ENCODE data around the gene ADORA2A.
"Not testable (repeated sequence)": the region's sequence is repeated elsewhere in the genome, so short reads cannot be mapped to it uniquely, and the experiment has no call there.

The ADORA2A gene

DNA sequence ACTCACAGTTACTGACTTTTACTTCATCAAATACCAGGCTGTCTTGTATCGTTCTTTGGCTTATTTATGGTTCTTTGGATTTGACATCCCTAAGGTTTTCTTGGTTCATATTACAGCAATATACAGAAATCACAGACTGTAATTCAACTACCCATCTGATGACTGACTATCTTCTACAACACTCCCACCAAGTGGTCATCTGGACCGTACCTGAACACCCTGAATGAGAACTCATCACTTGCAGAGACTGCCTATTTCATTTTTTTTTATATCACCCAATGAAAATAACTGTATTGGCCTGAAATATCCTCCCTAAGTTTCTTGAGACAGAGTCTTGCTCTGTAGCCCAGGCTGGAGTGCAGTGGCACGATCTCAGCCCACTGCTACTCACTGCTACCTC, 58.2 kb downstream of the ADORA2A start:
- no peak for DNase-seq (ENCODE audit: low read depth, low spot score)

DNA sequence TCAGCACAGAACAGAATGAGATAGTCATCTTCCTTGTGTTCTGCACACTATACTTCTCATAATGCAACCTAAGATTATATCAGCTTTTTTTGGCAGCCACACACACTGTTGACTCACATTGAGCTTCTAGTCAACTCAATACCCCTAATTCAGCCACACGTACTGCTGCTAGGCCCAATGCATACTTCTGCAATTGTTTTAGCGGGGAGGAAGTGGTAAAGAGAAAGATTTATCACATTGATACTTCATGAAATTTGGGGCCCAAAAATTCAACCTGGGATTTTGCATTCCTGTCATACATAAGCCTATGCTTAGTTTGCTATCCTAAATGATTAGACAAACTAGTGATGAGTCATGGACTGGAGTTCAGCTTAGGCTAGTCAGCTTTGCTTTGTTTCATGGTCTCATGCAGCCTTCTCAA, 59.1 kb downstream of the ADORA2A start:
- no peak for DNase-seq (ENCODE audit: low read depth, low spot score)

DNA sequence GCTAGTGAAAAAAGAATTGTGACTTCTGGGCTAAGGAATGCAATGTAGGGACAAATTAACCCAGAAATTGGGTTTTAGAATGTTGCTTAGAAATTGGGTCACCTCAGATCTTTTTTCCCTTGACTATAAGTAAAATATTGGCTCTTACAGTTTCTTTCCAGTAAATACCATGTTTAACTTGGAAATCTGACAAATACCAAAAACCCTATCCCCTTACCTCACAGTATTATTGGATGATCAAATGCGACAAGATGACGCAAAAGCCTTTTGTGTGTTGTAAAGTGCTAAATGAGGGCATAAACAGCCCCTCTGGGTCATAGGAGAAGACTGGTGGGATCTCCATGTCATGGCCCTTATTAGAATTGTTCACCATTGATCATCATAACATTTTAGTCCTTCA, 61.6 kb downstream of the ADORA2A start:
- no peak for DNase-seq (ENCODE audit: low read depth, low spot score)

DNA sequence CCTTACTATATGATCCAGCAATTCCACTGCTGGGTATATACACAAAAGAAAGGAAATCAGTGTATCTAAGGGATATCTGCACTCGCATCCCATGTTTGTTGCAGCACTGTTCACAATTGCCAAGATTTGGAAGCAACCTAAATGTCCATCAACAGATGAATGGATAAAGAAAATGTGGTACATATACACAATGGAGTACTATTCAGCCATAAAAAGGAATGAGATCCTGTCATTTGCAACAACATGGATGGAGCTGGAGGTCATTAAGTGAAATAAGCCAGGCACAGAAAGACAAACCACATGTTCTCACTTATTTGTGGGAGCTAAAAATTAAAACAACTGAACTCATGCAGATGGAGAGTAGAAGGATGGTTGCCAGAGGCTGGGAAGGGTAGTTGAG, 62.0 kb downstream of the ADORA2A start:
- not testable (repeated sequence) for DNase-seq (ENCODE audit: low read depth, low spot score)
